ENCODE data around the gene OR10J4. TPM values are rescaled to one million over a fixed set of nuclear protein-coding genes. Genes with fewer than 3 reads are reported as not detected.

OR10J4 gene
- total RNA-seq, 1 donor from 2014 or later, result not detected

DNA sequence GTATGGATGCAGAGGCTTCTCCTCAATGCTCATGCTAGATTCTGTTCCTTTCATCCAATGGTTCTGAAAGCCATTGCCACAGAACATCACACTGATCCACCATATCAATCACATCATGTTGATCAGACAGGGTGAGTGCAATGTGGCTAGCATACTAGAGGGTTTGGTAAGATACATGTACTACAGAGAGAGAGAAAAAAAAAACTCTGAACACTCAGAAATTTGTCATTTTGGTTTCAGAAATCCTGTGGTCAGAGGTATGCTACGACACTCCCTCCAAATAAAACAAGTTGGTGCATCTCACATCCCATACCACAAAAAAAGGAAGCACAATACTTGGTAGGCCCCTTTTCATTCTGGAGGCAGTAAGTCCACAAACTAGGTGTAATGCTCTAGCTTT, 42.9 kb downstream of the OR10J4 start:
- intact Hi-C loops (cut with DNase I), result no loop called here
- no peak for DNase-seq (ENCODE audit: low spot score)

Other genes with a start within 250 kb of the OR10J4 start
- gene ACKR1, start 227.3 kb upstream of the OR10J4 start, total RNA-seq, result 22.5 TPM
- 1.2 TPM for gene FCER1A, start 129.9 kb upstream of the OR10J4 start, total RNA-seq
- not detected for gene OR10J1, start 7.5 kb downstream of the OR10J4 start, total RNA-seq
- gene OR10J5, start 103.8 kb downstream of the OR10J4 start, total RNA-seq, result not detected
- gene APCS, start 155.6 kb downstream of the OR10J4 start, total RNA-seq, result not detected

All from cardiac septum (tissue), 1 donor.